Measurements from ENCODE around the gene PEX3. TPM values are rescaled to one million over a fixed set of nuclear protein-coding genes. Genes with fewer than 3 reads are reported as not detected.

Gene PEX3
- total and polyA plus RNA-seq, 10 of the 15 experiments (the other 5 are each of a cell fraction or from before 2014, with no cell fraction given), result 18.6 to 70.7 (median 38.6) TPM

DNA sequence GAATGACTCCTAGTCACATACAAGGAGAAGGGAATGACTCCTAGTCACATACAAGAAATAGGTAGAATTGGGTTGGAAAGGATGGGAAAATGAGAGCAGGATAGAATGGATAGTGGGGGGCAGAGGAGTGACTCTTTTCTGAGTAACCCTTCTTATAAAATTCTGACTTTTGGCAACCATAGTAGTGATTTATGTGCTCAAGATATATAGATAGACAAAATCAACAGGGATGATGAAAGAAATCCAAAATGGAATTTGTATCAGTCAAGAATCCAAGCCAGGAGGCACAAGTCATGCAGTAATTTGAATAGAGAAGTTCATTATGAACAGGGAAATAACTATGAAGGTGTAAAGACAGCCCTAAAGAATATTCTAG is 41.8 kb upstream of the PEX3 start:
- no peak overlapping the region for H3K9ac ChIP-seq (ENCODE audit: control insufficient read depth, insufficient read depth, low read length)
- no peak for TF ChIP-seq CBX3 (IDR thresholded peaks at IDR 0.05; ENCODE audit: borderline replicate concordance, low read depth)
- TF ChIP-seq ZNF207 (IDR thresholded peaks at IDR 0.05; ENCODE audit: borderline replicate concordance), result no peak
- no peak for TF ChIP-seq ZNF24 (IDR thresholded peaks at IDR 0.05)
- no peak for TF ChIP-seq SMAD1 (IDR thresholded peaks at IDR 0.05; ENCODE audit: low read depth, partially characterized antibody)
- TF ChIP-seq SPI1 (IDR thresholded peaks at IDR 0.05; ENCODE audit: borderline replicate concordance, insufficient read depth, low read depth, low read length), result no peak
- no peak for TF ChIP-seq POLR2A (IDR thresholded peaks at IDR 0.05; ENCODE audit: low read depth, low read length)
- TF ChIP-seq, protein P1, sequence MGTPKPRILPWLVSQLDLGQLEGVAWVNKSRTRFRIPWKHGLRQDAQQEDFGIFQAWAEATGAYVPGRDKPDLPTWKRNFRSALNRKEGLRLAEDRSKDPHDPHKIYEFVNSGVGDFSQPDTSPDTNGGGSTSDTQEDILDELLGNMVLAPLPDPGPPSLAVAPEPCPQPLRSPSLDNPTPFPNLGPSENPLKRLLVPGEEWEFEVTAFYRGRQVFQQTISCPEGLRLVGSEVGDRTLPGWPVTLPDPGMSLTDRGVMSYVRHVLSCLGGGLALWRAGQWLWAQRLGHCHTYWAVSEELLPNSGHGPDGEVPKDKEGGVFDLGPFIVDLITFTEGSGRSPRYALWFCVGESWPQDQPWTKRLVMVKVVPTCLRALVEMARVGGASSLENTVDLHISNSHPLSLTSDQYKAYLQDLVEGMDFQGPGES (IDR thresholded peaks at IDR 0.05), result no peak
- no peak for TF ChIP-seq RCOR1 (conservative IDR thresholded peaks at IDR 0.05; ENCODE audit: low read depth, low read length)
- TF ChIP-seq SKIL (IDR thresholded peaks at IDR 0.05; ENCODE audit: low read depth, poor library complexity, severe bottlenecking), result no peak
- no peak for TF ChIP-seq RELA (IDR thresholded peaks at IDR 0.05; ENCODE audit: borderline replicate concordance, partially characterized antibody)
- TF ChIP-seq, protein P2, sequence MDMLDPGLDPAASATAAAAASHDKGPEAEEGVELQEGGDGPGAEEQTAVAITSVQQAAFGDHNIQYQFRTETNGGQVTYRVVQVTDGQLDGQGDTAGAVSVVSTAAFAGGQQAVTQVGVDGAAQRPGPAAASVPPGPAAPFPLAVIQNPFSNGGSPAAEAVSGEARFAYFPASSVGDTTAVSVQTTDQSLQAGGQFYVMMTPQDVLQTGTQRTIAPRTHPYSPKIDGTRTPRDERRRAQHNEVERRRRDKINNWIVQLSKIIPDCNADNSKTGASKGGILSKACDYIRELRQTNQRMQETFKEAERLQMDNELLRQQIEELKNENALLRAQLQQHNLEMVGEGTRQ (IDR thresholded peaks at IDR 0.05; ENCODE audit: borderline replicate concordance, low read depth, low read length), result no peak
- no peak for TF ChIP-seq RAD21 (IDR thresholded peaks at IDR 0.05; ENCODE audit: insufficient read depth, low read depth, low read length)
- no peak for TF ChIP-seq BHLHE40 (IDR thresholded peaks at IDR 0.05; ENCODE audit: borderline replicate concordance in 1 of 2, low read depth in 2 of 2, low read length in 1 of 2)
- TF ChIP-seq STAT1 (conservative IDR thresholded peaks at IDR 0.05), result no peak
- POLR2A ChIA-PET, result no interaction called here
- H3K4me2 ChIP-seq (ENCODE audit: control insufficient read depth, insufficient read depth), result no peak overlapping the region
- no peaks in the 10 kb centered on the region for H4K20me1 ChIP-seq (ENCODE audit: control insufficient read depth, insufficient read depth)
- peaks cover 11% of the 10 kb centered on the region for H3K4me1 ChIP-seq (ENCODE audit: control insufficient read depth, insufficient read depth, low read length)
- no peak overlapping the region for H3K27ac ChIP-seq (ENCODE audit: control insufficient read depth, insufficient read depth)
- no peak for FAIRE-seq
- in situ Hi-C loops (cut with MboI) (loop anchor here (25.0 kb wide), 1 partner anchor 721 kb away; no protein-coding TSS in a partner anchor), intact Hi-C loops (cut with micrococcal nuclease; ENCODE audit: unreplicated experiment) (no loop called here)
- SMC1A ChIA-PET (ENCODE audit: uncharacterized antibody, unreplicated experiment), result interaction anchor here (1.1 kb wide), 1 partner anchor 13 kb away, joined by 3 read pairs; no protein-coding TSS in a partner anchor
- CTCF ChIA-PET, result no interaction called here
- H3K27me3 ChIP-seq (replicated peaks in 1 of 2; ENCODE audit: control insufficient read depth in 2 of 2, insufficient read depth in 2 of 2, low read length in 1 of 2), result no peaks in the 10 kb centered on the region
- H3K4me3 ChIP-seq, result no peak overlapping the region
- no peaks in the 10 kb centered on the region for H3K79me2 ChIP-seq (ENCODE audit: control insufficient read depth, insufficient read depth, low read length)
- RAD21 ChIA-PET (ENCODE audit: unreplicated experiment), result no interaction called here
- DNase-seq (ENCODE audit: low read depth, low spot score), result no peak
- no peak overlapping the region for H2AFZ ChIP-seq (ENCODE audit: control insufficient read depth, low read depth, low read length)
- no peaks in the 10 kb centered on the region for H3K36me3 ChIP-seq (ENCODE audit: control insufficient read depth in 2 of 2, insufficient read depth in 2 of 2, low read length in 1 of 2)
- BruUV-seq (replicated peaks), result no TSS peak
- ATAC-seq, result no peak
- no peaks in the 10 kb centered on the region; the same call in 2 of the 3 replicates for H3K9me3 ChIP-seq (replicated peaks; ENCODE audit: control insufficient read depth, insufficient read depth, low read length)
